Heart left ventricle (tissue), 16 donors: ENCODE measurements around the gene NEK8. TPM values are rescaled to one million over a fixed set of nuclear protein-coding genes. Genes with fewer than 3 reads are reported as not detected.
"Not testable (repeated sequence)": the region's sequence is repeated elsewhere in the genome, so short reads cannot be mapped to it uniquely, and the experiment has no call there.

Experiments
- ATAC-seq, 4 donors: fragments of 200-7000 bp; cut with Tn5 transposase; one replicate each; pipeline ENCODE4 v1.9.1; 2020 to 2022; ENCODE audit warnings: moderate library complexity in 4 of 4, mild to moderate bottlenecking in 3 of 4, moderate number of reproducible peaks in 1 of 4
- DNase-seq, 5 donors: peaks; one replicate each; pipeline ENCODE4 v3.0.0-alpha.2; 2020
- H3K27ac ChIP-seq, 12 donors: fragments of 200-600 bp; sonication (generic) in 4 of 12; one replicate each; pipeline versions ENCODE4 v1.5.0 to v1.8.0; 2016 to 2022; ENCODE audit warnings: mild to moderate bottlenecking in 2 of 12
- H3K27me3 ChIP-seq, 9 donors: fragments of 200-600 bp; sonication (generic) in 2 of 9; one replicate each; pipeline versions ENCODE4 v1.5.1 to v1.8.0; 2016 to 2022; ENCODE audit warnings: mild to moderate bottlenecking in 3 of 9
- H3K36me3 ChIP-seq, 9 donors: fragments of 200-600 bp; sonication (generic) in 2 of 9; one replicate each; pipeline versions ENCODE4 v1.5.0 to v1.8.0; 2018 to 2022; ENCODE audit warnings: mild to moderate bottlenecking in 2 of 9
- H3K4me1 ChIP-seq, 12 donors: fragments of 200-600 bp; sonication (generic) in 4 of 12; one replicate each; pipeline versions ENCODE4 v1.5.0 to v1.8.0; 2016 to 2022; ENCODE audit warnings: mild to moderate bottlenecking in 3 of 12
- H3K4me3 ChIP-seq, 12 donors: fragments of 200-600 bp; sonication (generic) in 4 of 12; one replicate each; pipeline versions ENCODE4 v1.5.0 to v1.8.0; 2017 to 2022; ENCODE audit warnings: mild to moderate bottlenecking in 9 of 12, moderate library complexity in 4 of 12
- H3K9me3 ChIP-seq, 12 donors: fragments of 200-600 bp; sonication (generic) in 4 of 12; one replicate each; pipeline versions ENCODE4 v1.5.0 to v1.8.0; 2016 to 2022; ENCODE audit warnings: mild to moderate bottlenecking in 1 of 12
- CTCF ChIP-seq, 12 donors: fragments of 200-600 bp; sonication (generic) in 4 of 12; IDR thresholded peaks; one replicate each; pipeline versions ENCODE4 v1.5.0 to v1.8.0; 2018 to 2022; ENCODE audit warnings: antibody characterized with exemption in 12 of 12, mild to moderate bottlenecking in 5 of 12
- POLR2A ChIP-seq, 2 donors: fragments of 450-650 bp; IDR thresholded peaks; one replicate each; pipeline ENCODE4 v1.6.1; 2017; ENCODE audit warnings: antibody characterized with exemption in 2 of 2, mild to moderate bottlenecking in 2 of 2, moderate library complexity in 2 of 2
- WGBS, 4 donors: extraction: QIAGEN DNeasy Blood & Tissue Kit in 2 of 4; methylation state at CpG; one replicate each; pipeline versions ENCODE4 v1.1.5 to v1.1.7; 2013 to 2018; 5-methylcytosine and 5-hydroxymethylcytosine counted together
- intact Hi-C, 10 donors: fragments of 100-400 bp; cut with DNase I; formaldehyde crosslinking; loops; one replicate each; pipeline versions ENCODE4 v1.11.1 to v1.14.2; 2022
- polyA plus RNA-seq, 2 donors: library from polyadenylated mRNA; stranded (reverse); fragments of 200-250 nt; gene quantifications; one replicate each; pipeline ENCODE4 v1.2.3, GENCODE V29; 2013
- total RNA-seq, 9 donors: library from RNA; depleted of rRNA in 2 of 9; stranded (reverse); fragments of >200 nt in 2 of 9; fragmentation: NEBNext Ultra II Directional in 3 of 9; extraction: Animal tissue kit (Norgen Biotek cat#: 25700) in 3 of 9; gene quantifications; one replicate each; pipeline versions ENCODE4 v1.1.0 to v1.2.4, GENCODE V29; 2016 to 2023
- donor health status: ischemic (EF 13 %, LVEDD 7.1; RV severe dilation, severe dysfunction).
- donor health status: healthy with polysubstance abuse.
- donor health status: DM: no; HTN: yes; CAD: no.
- donor health status: DM: no; HTN: no; CAD: no.
- donor health status: ischemic (EF 25% LVEDD 6.9; RV normal size, moderate dysfunction).
- donor health status: ischemic (EF 25% LVEDD 5.7; RV mildly dilated, moderate dysfunction).
- donor health status: healthy.
- donor health status: DM: yes; HTN: yes; CAD: no.
- donor health status: ischemic (EF 35%, LVEDD 5.7; RV mildly dilated, moderate dysfunction).
- donor health status: nonischemic (EF 11% LVEDD 7.7; RV severe dilation, severe dysfunction).
- donor health status: DM: yes; HTN: yes; CAD: no.
- donor health status: PGD.
- donor health status: ischemic (EF 29% LVEDD 5.4; RV normal size, mild dysfunction).
- donor health status: nonischemic (EF 23%, LVEDD 6.1; RV moderate dilation, normal function).

Gene NEK8
- total and polyA plus RNA-seq, 11 donors: 0.28 to 2.8 (median 1.1) TPM

- no peak overlapping the region for H3K27ac ChIP-seq
- H3K4me1 ChIP-seq: peaks cover 0 to 36% (median 23%) of the 10 kb centered on the region in 12 donors
- no peak for TF ChIP-seq CTCF (IDR thresholded peaks at IDR 0.05)
- TF ChIP-seq POLR2A (IDR thresholded peaks at IDR 0.05): no peak
- WGBS, 4 donors: 86 to 91% (median 88%) methylated on average over 11 of the region's 11 CpGs
- DNase-seq: no peak
- intact Hi-C loops: loop anchor here in 7 of 10 donors (2.0 to 10.0 kb wide), 11 partner anchors 13 to 565 kb away; partner anchors contain the start of genes PHF12 (in 2 of the 7), TRAF4 (in 2 of the 7) and NUFIP2 (in 1 of the 7)
- H3K9me3 ChIP-seq: no peaks in the 10 kb centered on the region
- no peak overlapping the region for H3K4me3 ChIP-seq
- H3K27me3 ChIP-seq: peaks cover 0 to 4% (median 0%) of the 10 kb centered on the region in 9 donors
- H3K36me3 ChIP-seq: peaks cover 0 to 3% (median 0%) of the 10 kb centered on the region in 9 donors
- no peak for ATAC-seq
Observed at GRCh38 chr17:28729950-28730330, 1.4 kb downstream of the NEK8 start.

- intact Hi-C loops: no loop called here
- Histone ChIP-seq H3K27ac (no peak overlapping the region), H3K4me3 (no peak overlapping the region), H3K36me3 (no peaks in the 10 kb centered on the region), H3K4me1 (peaks cover 0 to 9% (median 0%) of the 10 kb centered on the region in 12 donors), H3K9me3 (no peaks in the 10 kb centered on the region), H3K27me3 (peaks cover 0 to under 1% (median 0%) of the 10 kb centered on the region in 9 donors)
- WGBS, 4 donors: 83 to 91% (median 89%) methylated on average over 1 of the region's 1 CpG
- ATAC-seq: no peak
- TF ChIP-seq POLR2A (IDR thresholded peaks at IDR 0.05) (no peak), CTCF (IDR thresholded peaks at IDR 0.05) (no peak)
- DNase-seq: no peak
Observed at GRCh38 chr17:28733346-28733745, 4.8 kb downstream of the NEK8 start.

GRCh38 chr17:28734712-28735241 is 6.2 kb downstream of the NEK8 start:
- Histone ChIP-seq H3K27me3 (no peaks in the 10 kb centered on the region), H3K36me3 (no peaks in the 10 kb centered on the region), H3K4me1 (no peaks in the 10 kb centered on the region), H3K9me3 (no peaks in the 10 kb centered on the region), H3K4me3 (no peak overlapping the region), H3K27ac (no peak overlapping the region)
- peak in 2 of 5 donors; percentile 14 to 23 for DNase-seq
- WGBS, 4 donors: 78 to 89% (median 84%) methylated on average over 6 to 10 of the region's 10 CpGs
- no peak for ATAC-seq
- TF ChIP-seq CTCF (IDR thresholded peaks at IDR 0.05) (no peak), POLR2A (IDR thresholded peaks at IDR 0.05) (no peak)
- intact Hi-C loops: no loop called here

GRCh38 chr17:28735242-28735722 is 6.7 kb downstream of the NEK8 start:
- Histone ChIP-seq H3K4me3 (no peak overlapping the region), H3K36me3 (no peaks in the 10 kb centered on the region), H3K27ac (no peak overlapping the region), H3K9me3 (no peaks in the 10 kb centered on the region), H3K27me3 (no peaks in the 10 kb centered on the region), H3K4me1 (no peaks in the 10 kb centered on the region)
- WGBS, 4 donors: 81 to 91% (median 84%) methylated on average over 5 of the region's 5 CpGs
- intact Hi-C loops: no loop called here
- TF ChIP-seq POLR2A (IDR thresholded peaks at IDR 0.05) (no peak), CTCF (IDR thresholded peaks at IDR 0.05) (no peak)
- peak in 1 of 5 donors; percentile 23 for DNase-seq
- no peak for ATAC-seq

GRCh38 chr17:28735913-28736769 is 7.6 kb downstream of the NEK8 start:
- H3K9me3 ChIP-seq, H3K36me3 ChIP-seq, H3K4me1 ChIP-seq, intact Hi-C loops, H3K27ac ChIP-seq, H3K4me3 ChIP-seq, H3K27me3 ChIP-seq, ATAC-seq, DNase-seq: not testable (repeated sequence)
- WGBS, 4 donors: 95 to 97% (median 95%) methylated on average over 5 to 8 of the region's 8 CpGs
